Gastrocnemius medialis (tissue), 4 donors: ENCODE results near the gene ZNF765. TPM values are rescaled to one million over a fixed set of nuclear protein-coding genes. Genes with fewer than 3 reads are reported as not detected.
"Not testable (repeated sequence)": the region's sequence is repeated elsewhere in the genome, so short reads cannot be mapped to it uniquely, and the experiment has no call there.

Source experiments
- ATAC-seq, 2 donors: fragments of 150-250 bp; one replicate each; pipeline ENCODE4 v1.9.1; 2016
- DNase-seq, 2 donors: peaks; one replicate each; pipeline ENCODE4 v3.0.0-alpha.2; 2019
- H3K27ac ChIP-seq, 4 donors: fragments of 200-600 bp; sonication (generic); 1 replicate in 1 of 4; 2 replicates in 3 of 4; pipeline ENCODE4 v1.5.1; 2016 to 2018; ENCODE audit warnings: mild to moderate bottlenecking in 2 of 4, moderate library complexity in 1 of 4
- H3K27me3 ChIP-seq, 3 donors: fragments of 200-600 bp; sonication (generic) in 2 of 3; 1 replicate in 1 of 3; 2 replicates in 2 of 3; pipeline versions ENCODE4 v1.5.1 to v1.6.0; 2016 to 2019; ENCODE audit warnings: mild to moderate bottlenecking in 1 of 3, moderate library complexity in 1 of 3
- H3K36me3 ChIP-seq, 2 donors: fragments of 200-600 bp; sonication (generic) in 1 of 2; one replicate each; pipeline ENCODE4 v1.5.1; 2017 to 2018
- H3K4me1 ChIP-seq, 2 donors: fragments of 200-600 bp; sonication (generic) in 1 of 2; one replicate each; pipeline ENCODE4 v1.5.1; 2016 to 2017; ENCODE audit warnings: mild to moderate bottlenecking in 2 of 2
- H3K4me3 ChIP-seq, 4 donors: fragments of 200-600 bp; sonication (generic) in 3 of 4; 1 replicate in 1 of 4; 2 replicates in 3 of 4; pipeline ENCODE4 v1.5.1; 2016 to 2019; ENCODE audit warnings: mild to moderate bottlenecking in 2 of 4
- H3K9me3 ChIP-seq, 3 donors: fragments of 200-600 bp; sonication (generic) in 2 of 3; 1 replicate in 1 of 3; 2 replicates in 2 of 3; pipeline ENCODE4 v1.5.1; 2016 to 2019
- CTCF ChIP-seq, 5 experiments: fragments of 450-650 bp in 3 of 5; fragments of 200-600 bp in 2 of 5; sonication (generic) in 2 of 5; IDR thresholded peaks in 4 of 5; conservative IDR thresholded peaks in 1 of 5; 1 replicate in 4 of 5; 2 replicates in 1 of 5; pipeline ENCODE4 v1.5.1; 2016 to 2019; ENCODE audit warnings: antibody characterized with exemption in 5 of 5, mild to moderate bottlenecking in 3 of 5, moderate library complexity in 3 of 5
- POLR2A ChIP-seq, 2 donors: fragments of 450-650 bp; IDR thresholded peaks; one replicate each; pipeline ENCODE4 v1.6.1; 2017; ENCODE audit warnings: antibody characterized with exemption in 2 of 2, mild to moderate bottlenecking in 2 of 2, moderate library complexity in 2 of 2
- in situ Hi-C, 4 donors: fragments of 200-750 bp; cut with MboI; loops; one replicate each; pipeline versions ENCODE4 v1.15.0 to v1.8.0; 2017; ENCODE audit warnings: low sequenced_read_pairs in 4 of 4
- intact Hi-C: fragments of 100-400 bp; cut with DNase I; formaldehyde crosslinking; loops from one replicate; pipeline ENCODE4 v1.15.1; 2023; ENCODE audit warnings: low total_unique reads
- total RNA-seq, 4 donors: library from RNA; depleted of rRNA; stranded (reverse); fragments of >200 nt; gene quantifications; one replicate each; pipeline versions ENCODE4 v1.1.0 to v1.2.3, GENCODE V29; 2016

Gene ZNF765
- total RNA-seq, 4 donors from 2014 or later: 3.8 to 9.8 (median 5.3) TPM

GRCh38 chr19:53389978-53390377, 5.0 kb upstream of the ZNF765 start:
- no peaks in the 10 kb centered on the region for H3K36me3 ChIP-seq
- peak overlapping the region in 2 of 4 donors; percentile 20 to 34 for H3K4me3 ChIP-seq
- no peak for ATAC-seq
- H3K27me3 ChIP-seq: peaks cover 0 to 13% (median 12%) of the 10 kb centered on the region in 3 donors
- no peak for TF ChIP-seq CTCF (IDR thresholded peaks at IDR 0.05 in 4 of 5, conservative IDR thresholded peaks at IDR 0.05 in 1 of 5)
- TF ChIP-seq POLR2A (IDR thresholded peaks at IDR 0.05): no peak
- H3K4me1 ChIP-seq: peaks cover 9% of the 10 kb centered on the region in 2 donors
- in situ Hi-C loops: no loop called here
- no peak overlapping the region for H3K27ac ChIP-seq
- intact Hi-C loops: loop anchor here (5.0 kb wide), 1 partner anchor 493 kb away; the partner anchor contains the start of gene ZNF320
- no peaks in the 10 kb centered on the region for H3K9me3 ChIP-seq
- DNase-seq: no peak

DNA sequence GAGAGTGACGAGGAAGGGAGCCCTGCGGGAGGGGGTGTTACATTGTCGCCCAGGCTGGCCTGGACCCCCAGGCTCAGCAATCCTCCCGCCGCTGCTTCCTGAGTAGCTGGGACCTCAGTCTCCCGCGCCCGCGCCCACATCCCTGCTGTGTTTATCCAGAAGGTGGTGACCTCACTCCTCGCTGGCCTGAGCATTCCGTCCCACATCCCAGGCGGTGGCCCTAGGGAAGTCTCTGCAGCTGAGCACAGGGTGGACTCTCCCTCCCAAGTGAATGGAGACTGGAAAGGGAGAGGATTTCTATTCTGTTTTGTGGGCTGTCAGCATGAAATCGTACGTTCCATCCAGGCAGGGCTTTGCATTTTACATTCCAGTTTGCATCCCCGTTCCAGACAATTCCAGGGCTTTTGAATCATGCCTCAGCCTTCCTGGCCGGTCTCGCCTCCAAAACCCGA, 401 bp upstream of the ZNF765 start:
- intact Hi-C loops: loop anchor here (2.0 to 5.0 kb wide), 2 partner anchors 36 to 497 kb away; partner anchors contain the start of genes ZNF320 and ZNF761
- Histone ChIP-seq H3K4me1 (peaks cover 17 to 22% of the 10 kb centered on the region in 2 donors), H3K9me3 (no peaks in the 10 kb centered on the region), H3K27ac (peak overlapping the region; percentile 56 to 91 (median 76)), H3K4me3 (peak overlapping the region; percentile 59 to 99 (median 89)), H3K27me3 (peaks cover 0 to 6% (median 6%) of the 10 kb centered on the region in 3 donors), H3K36me3 (peaks cover 0 to 10% of the 10 kb centered on the region in 2 donors)
- in situ Hi-C loops: no loop called here
- peak in 1 of 2 donors; percentile 13 for DNase-seq
- TF ChIP-seq CTCF (IDR thresholded peaks at IDR 0.05 in 4 of 5, conservative IDR thresholded peaks at IDR 0.05 in 1 of 5) (no peak), POLR2A (IDR thresholded peaks at IDR 0.05) (no peak)
- ATAC-seq: peak; percentile 39 to 61

GRCh38 chr19:53395840-53396524, 1.0 kb downstream of the ZNF765 start:
- peak overlapping the region in 3 of 4 donors; percentile 73 to 91 (median 79) for H3K27ac ChIP-seq
- peak overlapping the region; percentile 59 to 99 (median 89) for H3K4me3 ChIP-seq
- peaks cover 0 to 19% of the 10 kb centered on the region in 2 donors for H3K36me3 ChIP-seq
- ATAC-seq, H3K27me3 ChIP-seq, H3K9me3 ChIP-seq, in situ Hi-C loops, DNase-seq: not testable (repeated sequence)
- intact Hi-C loops: loop anchor here (1.0 to 2.0 kb wide), 5 partner anchors 31 to 293 kb away; partner anchors contain the start of genes ZNF160, ZNF347, ZNF525 and ZNF761
- peaks cover 17 to 22% of the 10 kb centered on the region in 2 donors for H3K4me1 ChIP-seq

DNA sequence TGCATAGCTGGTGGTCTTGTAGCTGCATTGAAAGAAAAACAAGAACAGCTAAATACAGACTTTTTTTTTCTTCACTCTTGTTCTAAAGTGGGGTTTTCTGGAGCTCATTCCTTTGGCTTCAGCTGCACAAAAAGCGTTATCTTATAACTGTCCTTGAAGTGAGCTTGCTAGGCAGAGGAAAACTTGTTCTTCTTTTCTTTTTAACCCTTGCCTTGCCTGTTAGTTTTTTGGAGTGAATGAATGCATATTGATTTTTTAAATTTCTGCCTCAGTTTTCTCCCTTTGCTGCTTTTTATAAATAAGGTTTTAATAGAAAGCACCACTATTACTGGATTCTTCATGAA, 1.5 kb downstream of the ZNF765 start:
- intact Hi-C loops: no loop called here
- TF ChIP-seq CTCF (IDR thresholded peaks at IDR 0.05 in 4 of 5, conservative IDR thresholded peaks at IDR 0.05 in 1 of 5): no peak
- TF ChIP-seq POLR2A (IDR thresholded peaks at IDR 0.05): no peak
- in situ Hi-C loops: no loop called here

GRCh38 chr19:53397918-53398317, 3.0 kb downstream of the ZNF765 start:
- H3K9me3 ChIP-seq, in situ Hi-C loops, H3K27ac ChIP-seq, H3K4me3 ChIP-seq, H3K27me3 ChIP-seq, ATAC-seq, DNase-seq, intact Hi-C loops: not testable (repeated sequence)
- Histone ChIP-seq H3K4me1 (peaks cover 17 to 22% of the 10 kb centered on the region in 2 donors), H3K36me3 (peaks cover 0 to 29% of the 10 kb centered on the region in 2 donors)

More for the DNA sequence above, 1.5 kb downstream of the ZNF765 start:
- no peak for DNase-seq
- Histone ChIP-seq H3K4me3 (peak overlapping the region in 1 of 4 donors; percentile 99), H3K36me3 (peaks cover 0 to 21% of the 10 kb centered on the region in 2 donors), H3K27me3 (no peaks in the 10 kb centered on the region), H3K27ac (no peak overlapping the region), H3K4me1 (peaks cover 17 to 22% of the 10 kb centered on the region in 2 donors), H3K9me3 (no peaks in the 10 kb centered on the region)
- ATAC-seq: no peak
